Measurements from ENCODE around the gene EPS8L2. TPM values are rescaled to one million over a fixed set of nuclear protein-coding genes. Genes with fewer than 3 reads are reported as not detected.

The EPS8L2 gene
- total and polyA plus RNA-seq, 9 of the 15 experiments (the other 6 are each of a cell fraction or from before 2014, with no cell fraction given) = 0.75 to 17.0 (median 3.7) TPM

- Histone ChIP-seq H3K4me2 (ENCODE audit: insufficient read depth, low read length) (no peak overlapping the region), H3K36me3 (ENCODE audit: control insufficient read depth, insufficient read depth, low read length) (peaks cover 85% of the 10 kb centered on the region; the same call in 2 of the 3 replicates), H3K27ac (ENCODE audit: extremely low read depth, low read depth, low read length) (no peak overlapping the region), H3K79me2 (ENCODE audit: control insufficient read depth, insufficient read depth, low read length) (peaks cover 8% of the 10 kb centered on the region; the same call in 1 of the 3 replicates), H3K4me3 (no peak overlapping the region), H3K27me3 (ENCODE audit: control insufficient read depth in 2 of 2, insufficient read depth in 2 of 2, low read length in 2 of 2) (no peaks in the 10 kb centered on the region), H3K4me1 (replicated peaks in 1 of 2; ENCODE audit: control insufficient read depth in 2 of 2, insufficient read depth in 2 of 2, low read length in 2 of 2) (peaks cover 0 to 27% of the 10 kb centered on the region in 2 experiments; a peak in 2 of 5 replicates), H3K9me1 (ENCODE audit: control insufficient read depth, insufficient read depth, low read length) (no peaks in the 10 kb centered on the region), H3K9ac (ENCODE audit: insufficient read depth in 1 of 2, low read depth in 2 of 2, low read length in 2 of 2) (peak overlapping the region in 1 of 2 experiments; percentile 79; a peak in 2 of 4 replicates), H2AFZ (ENCODE audit: low read depth, low read length) (no peak overlapping the region), H4K20me1 (replicated peaks; ENCODE audit: control insufficient read depth, insufficient read depth, low read length) (no peaks in the 10 kb centered on the region), H3K9me3 (replicated peaks; ENCODE audit: control insufficient read depth, insufficient read depth, low read depth, low read length) (no peaks in the 10 kb centered on the region)
- WGBS (ENCODE audit: insufficient coverage, low coverage, missing lambda C conversion rate) = 87% methylated on average over 14 of the region's 14 CpGs
- BruUV-seq (replicated peaks) = no TSS peak
- TF ChIP-seq ZNF830 (CRISPR knock-in tag; IDR thresholded peaks at IDR 0.05) (no peak), ZBTB5 (IDR thresholded peaks at IDR 0.05) (no peak), E2F3 (CRISPR knock-in tag; IDR thresholded peaks at IDR 0.05) (no peak), NBN (IDR thresholded peaks at IDR 0.05; ENCODE audit: low read depth) (no peak), HOMEZ (CRISPR knock-in tag; IDR thresholded peaks at IDR 0.05) (no peak)
- ATAC-seq = no peak
- in situ Hi-C loops (cut with MboI) = no loop called here
- FAIRE-seq = no peak
- ChIA-PET POLR2A (interaction anchor here (0.5 to 0.7 kb wide), 3 partner anchors 8 to 34 kb away, joined by 3 to 4 read pairs (median 3); no protein-coding TSS in a partner anchor), CTCF (ENCODE audit: low intra/inter-chr PET ratio) (no interaction called here)
- intact Hi-C loops (cut with micrococcal nuclease) = no loop called here
- DNase-seq (ENCODE audit: extremely low read depth in 1 of 4, low spot score in 3 of 4) = no peak
Measured at GRCh38 chr11:657691-658126, 48.3 kb upstream of the EPS8L2 start.
